Measurements from ENCODE around the gene TEAD1.

The TEAD1 gene

GRCh38 chr11:12789596-12790215 is 115.5 kb downstream of the TEAD1 start:
- DNase-seq (ENCODE audit: low spot score), result no peak

GRCh38 chr11:12790861-12791616 is 116.8 kb downstream of the TEAD1 start:
- no peak for DNase-seq (ENCODE audit: low spot score)

- DNase-seq (ENCODE audit: low spot score), result no peak
These were observed 117.8 kb downstream of the TEAD1 start for GRCh38 chr11:12792018-12792417.

- DNase-seq (ENCODE audit: low spot score), result no peak
These were observed 118.4 kb downstream of the TEAD1 start for GRCh38 chr11:12792590-12792989.

GRCh38 chr11:12793065-12793464 is 118.8 kb downstream of the TEAD1 start:
- no peak for DNase-seq (ENCODE audit: low spot score)

- no peak for DNase-seq (ENCODE audit: low spot score)
These were observed 119.3 kb downstream of the TEAD1 start for GRCh38 chr11:12793506-12793905.

GRCh38 chr11:12794576-12795230 is 120.5 kb downstream of the TEAD1 start:
- DNase-seq (ENCODE audit: low spot score), result no peak

- no peak for DNase-seq (ENCODE audit: low spot score)
These were observed 123.8 kb downstream of the TEAD1 start for GRCh38 chr11:12797996-12798395.

- DNase-seq (ENCODE audit: low spot score), result no peak
These were observed 124.4 kb downstream of the TEAD1 start for GRCh38 chr11:12798609-12799011.

GRCh38 chr11:12799334-12799835 is 125.2 kb downstream of the TEAD1 start:
- DNase-seq (ENCODE audit: low spot score), result no peak

GRCh38 chr11:12800032-12800671 is 125.9 kb downstream of the TEAD1 start:
- DNase-seq (ENCODE audit: low spot score), result peak; percentile 50

GRCh38 chr11:12800871-12801270 is 126.7 kb downstream of the TEAD1 start:
- DNase-seq (ENCODE audit: low spot score), result no peak

- no peak for DNase-seq (ENCODE audit: low spot score)
These were observed 127.8 kb downstream of the TEAD1 start for GRCh38 chr11:12801976-12802375.

- no peak for DNase-seq (ENCODE audit: low spot score)
These were observed 128.3 kb downstream of the TEAD1 start for GRCh38 chr11:12802418-12803085.

GRCh38 chr11:12803086-12803826 is 129.0 kb downstream of the TEAD1 start:
- DNase-seq (ENCODE audit: low spot score), result no peak

GRCh38 chr11:12806113-12806512 is 131.9 kb downstream of the TEAD1 start:
- no peak for DNase-seq (ENCODE audit: low spot score)

GRCh38 chr11:12807621-12808020 is 133.4 kb downstream of the TEAD1 start:
- no peak for DNase-seq (ENCODE audit: low spot score)

- DNase-seq (ENCODE audit: low spot score), result peak; percentile 51
These were observed 134.3 kb downstream of the TEAD1 start for GRCh38 chr11:12808519-12808918.

- no peak for DNase-seq (ENCODE audit: low spot score)
These were observed 135.1 kb downstream of the TEAD1 start for GRCh38 chr11:12809364-12809763.

GRCh38 chr11:12809864-12810567 is 135.8 kb downstream of the TEAD1 start:
- no peak for DNase-seq (ENCODE audit: low spot score)

- DNase-seq (ENCODE audit: low spot score), result peak; percentile 42
These were observed 136.3 kb downstream of the TEAD1 start for GRCh38 chr11:12810568-12810894.
